EH (cell line): ENCODE results near the gene SLC5A2.
"Not testable (repeated sequence)": the region's sequence is repeated elsewhere in the genome, so short reads cannot be mapped to it uniquely, and the experiment has no call there.

Experiments used
- DNase-seq: peaks from one replicate; pipeline ENCODE4 v3.0.0-alpha.2; 2015; ENCODE audit warnings: low read depth

SLC5A2 gene

DNA sequence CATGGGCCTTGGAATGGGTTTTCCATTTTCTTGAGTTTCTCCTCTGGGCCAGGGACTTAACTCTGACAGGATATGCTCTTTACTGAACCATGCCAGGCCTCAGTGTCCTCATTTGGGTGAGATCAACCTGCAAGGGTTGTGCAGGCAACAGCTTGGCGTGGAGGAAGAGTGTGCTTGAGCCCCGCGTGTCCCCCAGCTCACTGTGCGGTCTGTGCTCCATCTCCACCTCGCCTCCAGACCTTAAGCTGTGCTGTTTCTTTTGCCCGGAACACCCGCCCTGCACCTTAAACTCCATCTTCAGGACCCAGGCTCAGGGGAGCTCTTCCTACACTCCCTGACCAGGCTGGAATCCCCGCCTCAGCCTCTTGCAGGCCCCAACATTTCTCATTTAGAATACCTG is 15.6 kb downstream of the SLC5A2 start:
- DNase-seq: no peak

DNA sequence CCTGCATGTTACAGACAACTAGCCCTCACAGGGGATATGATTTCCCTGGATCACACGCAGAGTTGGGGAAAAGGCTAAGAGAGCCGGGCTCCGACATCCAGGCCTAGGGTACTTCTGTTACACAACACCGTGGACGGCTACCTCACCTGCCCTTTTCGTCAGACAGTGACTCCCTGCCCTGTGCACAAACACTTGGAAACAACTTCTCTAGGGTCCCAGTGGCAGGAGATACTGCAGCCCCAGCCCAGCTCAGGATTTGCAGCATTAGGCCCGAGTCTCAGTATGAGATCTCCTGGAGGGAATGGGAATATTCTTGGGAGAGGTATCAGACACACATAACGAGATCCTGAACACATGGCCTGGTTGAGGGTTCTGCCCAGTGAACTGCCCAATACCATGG is 17.0 kb downstream of the SLC5A2 start:
- DNase-seq: no peak

DNA sequence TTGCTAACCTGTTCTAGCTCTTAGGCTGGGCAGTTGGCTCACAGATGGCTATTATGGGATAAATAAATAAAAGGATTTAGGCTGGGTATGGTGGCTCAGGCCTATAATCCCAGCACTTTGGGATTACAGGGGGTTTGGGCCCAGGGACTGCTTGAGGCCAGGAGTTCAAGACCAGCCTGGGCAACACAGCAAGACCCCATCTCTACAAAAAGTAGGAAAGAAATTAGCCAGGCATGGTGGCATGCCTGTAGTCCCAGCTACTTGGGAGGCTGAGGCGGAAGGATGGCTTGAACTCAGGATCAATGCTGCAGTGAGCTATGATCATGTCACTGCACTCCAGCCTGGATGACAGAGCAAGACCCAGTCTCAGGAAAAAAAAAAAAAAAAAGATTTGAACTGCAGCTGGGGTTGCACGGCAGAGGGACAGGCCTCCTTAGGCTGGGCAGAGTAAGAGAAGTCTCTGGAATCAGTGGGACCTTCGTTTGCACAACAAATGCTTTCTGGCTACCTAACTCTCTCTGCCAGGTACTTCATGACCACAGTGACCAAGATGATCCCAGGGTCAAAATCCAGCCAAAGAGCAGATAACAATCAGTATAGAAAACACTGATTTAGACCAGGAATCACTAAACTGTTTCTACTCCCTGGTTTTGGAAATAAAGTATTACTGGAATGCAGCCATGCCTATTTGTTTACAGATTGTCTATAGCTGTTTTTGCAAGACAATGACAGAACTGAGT is 18.5 kb downstream of the SLC5A2 start:
- no peak for DNase-seq

DNA sequence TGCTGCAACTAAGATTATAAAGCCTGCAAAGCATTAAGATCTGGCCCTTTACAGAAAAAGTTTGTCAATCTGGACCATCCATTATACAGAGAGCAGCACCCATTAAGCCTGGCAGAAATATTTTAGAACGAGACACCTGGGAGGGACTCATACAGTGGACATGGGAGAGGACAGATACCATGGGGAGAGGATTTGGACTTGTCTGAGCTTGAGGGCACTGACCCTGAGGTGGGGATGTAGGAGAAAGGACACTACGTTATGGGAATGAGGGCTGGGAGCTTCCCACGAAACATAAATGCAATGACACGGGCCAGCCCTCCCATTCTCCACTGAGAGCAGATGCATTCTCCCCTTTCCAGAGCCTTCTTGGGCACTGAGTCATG is 19.0 kb downstream of the SLC5A2 start:
- DNase-seq: no peak

DNA sequence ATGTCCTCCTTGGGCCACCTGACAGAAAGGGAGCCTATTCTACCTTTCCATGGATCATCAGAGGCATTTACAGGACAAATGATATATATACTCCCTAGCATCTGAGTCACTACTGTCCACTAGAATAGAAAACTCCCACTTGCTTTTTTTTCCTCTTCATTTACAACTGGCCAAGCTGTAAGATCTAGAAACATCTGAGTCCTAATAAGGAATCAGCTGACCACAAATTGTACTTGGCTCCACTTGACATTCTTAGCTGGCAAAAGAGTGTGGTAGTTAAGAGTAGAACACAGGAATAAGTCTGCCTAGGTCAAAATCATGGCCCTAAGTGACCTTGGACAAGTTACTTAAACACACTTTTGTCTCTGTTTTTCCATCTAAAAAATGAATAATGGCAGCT is 20.1 kb downstream of the SLC5A2 start:
- peak; percentile 73 for DNase-seq

DNA sequence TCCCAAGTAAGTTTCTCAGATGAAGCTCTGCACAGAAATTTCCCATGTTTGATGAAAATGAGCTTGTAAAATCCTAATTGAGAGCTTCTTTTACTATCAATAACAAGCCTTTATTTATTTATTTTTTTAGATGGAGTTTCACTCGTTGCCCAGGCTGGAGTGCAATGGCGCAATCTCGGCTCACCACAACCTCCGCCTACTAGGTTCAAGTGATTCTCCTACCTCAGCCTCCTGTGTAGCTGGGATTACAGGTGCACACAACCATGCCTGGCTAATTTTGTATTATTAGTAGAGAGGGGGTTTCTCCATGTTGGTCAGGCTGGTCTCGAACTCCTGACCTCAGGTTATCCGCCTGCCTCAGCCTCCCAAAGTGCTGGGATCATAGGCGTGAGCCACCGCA is 20.6 kb downstream of the SLC5A2 start:
- not testable (repeated sequence) for DNase-seq

DNA sequence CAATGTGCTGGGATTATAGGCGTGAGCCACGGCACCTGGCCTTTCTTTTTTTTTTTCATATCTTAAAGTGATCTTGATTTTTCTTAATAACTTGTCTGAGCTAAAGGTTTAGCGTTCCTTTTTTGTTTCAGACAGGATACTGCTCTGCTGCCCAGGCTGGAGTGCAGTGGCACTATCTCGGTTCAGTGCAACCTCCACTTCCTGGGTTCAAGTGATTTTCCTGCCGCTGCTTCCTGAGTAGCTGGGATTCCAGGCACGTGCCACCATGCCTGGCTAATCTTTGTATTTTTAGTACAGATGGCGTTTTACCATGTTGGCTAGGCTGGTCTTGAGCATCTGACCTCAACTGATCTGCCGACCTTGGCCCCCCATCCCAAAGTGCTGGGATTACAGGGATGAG is 21.2 kb downstream of the SLC5A2 start:
- no peak for DNase-seq

DNA sequence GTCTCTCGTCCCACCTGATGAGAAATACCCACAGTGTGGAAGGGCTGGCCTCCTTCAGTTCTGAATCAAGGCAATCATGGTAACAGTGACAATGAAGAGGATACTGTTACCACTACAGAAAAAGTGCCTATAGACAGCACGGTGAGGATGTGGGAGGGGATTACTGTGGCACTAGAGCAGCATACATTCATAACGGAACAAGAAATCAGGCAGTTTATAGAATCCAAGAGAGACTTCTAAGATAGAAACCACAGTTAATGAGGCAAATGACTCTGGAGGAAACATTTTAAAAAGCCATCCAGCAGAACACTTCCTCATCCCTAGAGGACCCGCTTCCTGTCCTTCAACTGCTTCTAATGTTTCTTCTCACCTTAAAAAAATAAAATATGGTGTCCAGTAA is 22.6 kb downstream of the SLC5A2 start:
- no peak for DNase-seq

DNA sequence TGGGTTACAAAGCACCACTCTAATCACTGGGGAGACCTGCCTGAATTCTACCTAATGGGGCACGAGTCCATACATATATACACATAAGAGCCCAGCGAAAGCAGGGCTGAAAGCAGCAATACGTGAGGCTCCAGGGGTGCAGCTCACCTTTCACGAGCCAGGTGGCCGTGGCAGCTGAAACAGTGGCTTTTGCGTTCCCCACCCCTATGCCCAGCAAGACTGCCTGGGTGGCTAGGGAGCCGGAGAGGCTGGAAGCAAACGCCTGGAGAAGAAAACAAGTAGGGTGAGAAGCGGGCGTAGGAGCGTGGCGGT is 24.6 kb downstream of the SLC5A2 start:
- no peak for DNase-seq

DNA sequence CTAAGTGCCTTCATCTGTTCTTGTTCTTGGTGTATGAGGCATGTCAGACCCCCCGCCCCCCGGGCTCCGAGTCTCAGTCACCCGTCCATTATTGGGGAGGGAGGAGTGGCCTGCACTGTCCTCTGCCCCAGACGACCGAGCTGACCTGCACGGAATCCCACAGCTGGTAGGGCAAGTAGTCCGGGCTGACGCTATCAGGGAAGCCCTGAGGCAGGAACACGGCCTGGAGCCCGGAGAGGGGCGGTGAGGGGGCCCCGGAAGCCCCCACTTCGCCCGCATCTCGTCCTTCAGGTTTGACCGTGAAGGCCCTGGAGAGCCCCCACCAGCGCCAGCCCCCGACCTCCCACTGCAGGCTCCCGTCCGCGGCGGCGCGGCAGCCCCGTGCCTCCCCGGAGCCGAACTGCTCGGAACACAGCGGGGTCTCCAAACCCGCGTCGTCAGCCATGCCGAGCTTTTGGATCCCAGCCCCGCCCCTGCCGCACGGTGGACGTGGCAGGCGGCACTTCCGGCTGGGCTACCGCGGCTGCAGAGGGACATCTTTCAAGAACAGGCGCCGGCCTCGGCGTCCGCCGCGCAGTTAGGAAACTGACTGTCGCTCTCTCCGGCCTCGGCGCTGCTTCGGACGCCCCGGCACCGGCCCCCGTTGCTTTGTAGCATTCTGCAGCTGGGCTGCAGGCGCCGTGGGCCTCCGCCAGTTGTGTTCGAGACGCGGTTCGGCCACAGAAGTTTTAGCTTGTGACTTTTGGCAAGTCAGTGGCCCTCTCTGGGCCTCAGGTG is 25.2 kb downstream of the SLC5A2 start, which contains the start of gene RUSF1:
Gene RUSF1 (minus strand): TSS at position 463 of the 777 bp plus-strand sequence. CDS start 18 bp downstream, at position 445.
- DNase-seq: peak; percentile 91

DNA sequence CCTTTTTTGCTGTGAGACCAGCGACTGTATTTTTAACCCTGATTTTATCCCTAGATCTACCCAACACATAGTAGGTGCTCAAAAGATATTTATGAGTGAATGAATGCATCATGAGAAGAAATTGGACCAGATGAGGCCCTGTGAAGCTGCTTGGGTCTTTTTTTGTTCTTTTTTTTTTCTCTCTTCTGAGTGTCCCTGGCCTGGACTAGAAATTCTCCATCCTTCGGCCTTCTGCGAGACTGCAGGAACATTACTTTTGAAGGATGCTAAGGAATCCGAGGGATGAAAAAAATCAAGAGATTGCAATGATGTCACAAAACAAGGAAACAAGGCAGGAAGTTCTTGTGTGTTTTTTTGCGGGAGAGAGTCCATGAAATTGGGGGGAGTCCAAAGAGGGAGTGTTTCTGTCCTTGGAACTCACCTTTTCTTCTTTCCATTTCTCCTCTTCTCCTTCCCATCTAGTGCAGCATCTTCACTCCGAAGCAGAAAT is 25.8 kb downstream of the SLC5A2 start:
- DNase-seq: peak; percentile 69

DNA sequence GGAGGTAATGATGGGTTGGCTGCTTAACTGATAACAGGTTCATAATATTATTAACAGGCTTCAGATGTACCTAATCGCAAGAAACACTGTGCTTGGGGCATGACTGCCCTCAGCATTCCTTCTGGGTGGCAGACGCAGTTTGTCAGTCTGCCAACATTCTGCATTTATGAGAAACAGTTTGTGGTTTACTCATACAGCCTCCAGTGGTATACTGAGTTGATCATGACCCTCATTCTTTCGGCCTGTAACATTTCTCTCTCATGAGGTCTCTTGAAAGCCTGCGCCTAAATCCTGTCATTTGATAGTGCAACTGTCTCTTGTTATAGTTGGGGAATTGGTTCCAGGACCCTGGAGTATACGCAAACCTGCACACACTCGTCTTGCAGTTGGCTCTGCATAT is 30.2 kb downstream of the SLC5A2 start:
- DNase-seq: peak; percentile 90

DNA sequence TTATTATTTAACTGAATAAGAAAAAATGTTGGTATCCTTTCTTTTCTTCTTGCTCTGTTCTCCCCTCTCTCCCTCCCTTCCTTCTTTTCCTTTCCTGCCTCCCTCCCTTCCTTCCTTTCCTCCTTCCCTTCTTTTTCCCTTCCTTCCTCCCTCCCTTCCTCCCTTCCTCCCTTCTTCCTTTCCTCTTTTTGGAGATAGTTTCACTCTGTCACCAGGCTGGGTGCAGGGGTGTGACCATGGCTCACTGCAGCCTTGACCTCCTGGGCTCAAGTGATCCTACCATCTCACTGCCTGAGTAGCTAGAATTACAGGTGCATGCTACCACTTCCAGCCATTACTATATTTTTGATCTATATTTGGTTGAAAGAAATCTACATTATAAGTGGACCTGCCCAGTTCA is 31.0 kb downstream of the SLC5A2 start:
- no peak for DNase-seq

DNA sequence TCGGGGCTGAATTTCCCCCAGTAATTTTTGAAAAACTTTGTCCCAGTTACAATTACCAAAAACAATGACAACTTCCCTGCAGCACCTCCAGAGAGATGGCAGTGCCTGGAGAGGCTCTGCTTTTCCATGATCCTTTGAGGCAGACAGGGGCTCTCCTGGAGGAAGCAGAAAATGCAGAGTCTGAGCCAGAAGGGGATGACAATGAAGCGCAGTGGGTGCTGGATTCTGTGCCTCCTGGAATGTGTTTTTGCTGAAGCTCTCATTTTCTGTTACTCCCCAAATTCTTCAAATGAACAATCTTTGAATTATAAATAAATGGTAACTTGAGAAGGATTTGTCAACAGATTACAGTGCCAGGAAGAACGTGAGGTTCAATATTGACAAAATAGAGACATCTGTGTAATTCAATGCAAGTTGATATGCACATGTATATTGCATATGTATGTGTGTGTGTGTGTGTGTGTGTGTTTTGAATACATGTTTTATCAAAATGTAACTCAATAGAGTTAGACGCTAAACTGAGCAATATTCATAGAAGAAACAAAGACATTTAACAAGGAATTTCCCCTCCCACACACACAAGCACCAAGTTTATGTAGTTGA is 35.0 kb downstream of the SLC5A2 start:
- no peak for DNase-seq

DNA sequence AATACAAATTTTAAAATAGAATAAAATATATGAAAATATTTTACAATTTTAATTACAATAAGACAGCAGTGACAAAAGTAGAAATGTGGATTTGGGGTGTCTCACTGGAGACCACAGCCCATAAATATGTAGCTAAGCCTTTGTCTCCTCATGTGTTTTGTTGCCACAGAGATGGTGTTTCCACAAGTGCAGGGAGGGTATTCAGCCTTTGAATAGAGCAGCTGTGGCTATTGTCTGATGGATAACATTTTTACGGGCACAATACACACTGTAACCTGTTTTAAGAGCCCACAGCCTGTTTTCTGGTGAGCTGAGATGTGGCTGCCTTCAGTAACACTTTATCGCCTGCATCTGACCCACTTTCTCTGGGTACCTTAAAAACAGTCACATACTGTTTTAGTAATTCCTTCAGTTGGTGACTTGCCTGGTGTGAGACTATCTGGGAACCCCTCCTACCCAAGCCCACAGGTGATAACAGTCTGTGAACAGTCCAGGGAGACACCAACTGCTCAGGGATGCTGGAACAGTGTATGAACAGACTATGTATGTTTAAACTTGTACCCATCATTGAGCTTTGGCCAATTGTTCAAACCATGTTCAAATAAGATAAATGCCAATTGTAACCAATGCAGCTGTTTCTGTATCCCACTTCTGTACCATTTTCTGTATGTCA is 37.0 kb downstream of the SLC5A2 start:
- DNase-seq: no peak

DNA sequence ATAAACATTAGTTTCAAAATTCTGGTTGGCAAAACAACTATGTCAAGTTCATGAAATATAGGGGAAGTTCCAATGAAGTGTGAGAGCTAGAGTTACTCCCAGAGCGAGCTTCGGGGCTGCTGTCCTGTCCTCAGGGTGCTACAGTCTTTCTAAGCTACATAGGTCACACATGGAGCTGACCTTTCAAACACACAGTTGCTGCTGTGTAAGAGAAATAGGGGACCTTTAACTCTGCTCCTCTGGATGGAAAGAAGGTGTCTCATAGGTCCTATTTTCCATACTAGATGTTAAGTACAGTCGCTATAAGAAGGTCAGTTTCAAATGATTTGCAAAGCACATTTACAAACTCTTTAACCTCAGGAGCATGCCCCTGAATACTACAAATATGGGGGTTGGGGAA is 38.4 kb downstream of the SLC5A2 start:
- DNase-seq: no peak

DNA sequence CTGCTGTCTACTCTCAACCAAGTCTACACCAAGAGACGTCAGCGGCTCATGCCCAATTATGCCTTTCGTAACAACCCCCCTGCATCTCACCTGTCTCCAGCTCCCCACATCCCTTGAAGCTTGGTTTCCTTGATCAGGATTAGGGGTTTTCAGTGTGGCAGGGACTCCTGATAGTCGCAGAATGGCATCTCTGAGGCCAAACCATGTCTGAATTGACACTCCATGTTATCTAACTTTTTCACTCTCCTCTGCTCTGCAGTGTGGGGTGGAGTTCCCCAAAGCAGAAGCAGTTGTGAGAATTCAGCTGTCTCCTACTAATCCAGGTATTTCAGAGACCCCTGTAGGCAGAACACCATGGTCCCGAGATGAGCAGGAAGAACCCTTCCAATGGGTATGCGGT is 39.1 kb downstream of the SLC5A2 start:
- no peak for DNase-seq

DNA sequence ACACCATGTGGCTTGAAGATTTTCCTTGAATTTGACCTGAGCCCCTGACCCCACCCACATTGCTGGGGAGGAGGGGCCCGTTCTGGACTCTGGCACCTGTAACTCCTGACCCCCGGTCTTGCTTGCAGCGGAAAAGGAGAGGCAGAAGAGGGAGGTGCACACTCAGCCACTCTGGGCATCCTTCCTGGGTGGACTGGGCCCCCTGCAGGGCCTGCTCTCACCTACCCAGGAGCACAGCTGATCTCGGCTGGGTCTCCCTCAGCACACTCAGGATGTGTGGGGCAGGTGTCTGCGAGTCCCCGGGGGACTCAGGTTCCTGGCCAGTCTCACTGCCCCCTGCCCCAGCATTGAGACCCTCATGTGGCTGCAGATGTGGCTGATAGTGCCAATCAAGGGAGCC is 40.8 kb downstream of the SLC5A2 start:
- DNase-seq: not testable (repeated sequence)

DNA sequence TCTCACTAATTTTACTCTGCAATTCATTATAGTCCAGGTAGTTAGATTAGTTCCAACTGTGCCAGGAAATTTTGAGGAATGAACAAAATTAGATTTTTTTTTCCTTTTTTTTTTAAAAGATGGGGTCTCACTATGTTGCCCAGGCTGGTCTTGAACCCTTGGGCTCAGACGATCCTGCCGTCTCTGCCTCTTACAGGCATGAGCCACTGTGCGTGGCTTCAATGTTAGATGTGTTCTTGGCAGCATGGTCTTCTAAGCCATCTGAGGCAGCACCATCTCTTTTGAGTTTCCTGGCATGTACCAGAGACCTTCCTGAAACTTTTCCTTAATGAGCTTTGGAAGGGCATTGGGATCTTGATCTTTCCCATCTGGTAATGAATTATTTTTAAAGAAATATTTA is 42.2 kb downstream of the SLC5A2 start:
- no peak for DNase-seq

DNA sequence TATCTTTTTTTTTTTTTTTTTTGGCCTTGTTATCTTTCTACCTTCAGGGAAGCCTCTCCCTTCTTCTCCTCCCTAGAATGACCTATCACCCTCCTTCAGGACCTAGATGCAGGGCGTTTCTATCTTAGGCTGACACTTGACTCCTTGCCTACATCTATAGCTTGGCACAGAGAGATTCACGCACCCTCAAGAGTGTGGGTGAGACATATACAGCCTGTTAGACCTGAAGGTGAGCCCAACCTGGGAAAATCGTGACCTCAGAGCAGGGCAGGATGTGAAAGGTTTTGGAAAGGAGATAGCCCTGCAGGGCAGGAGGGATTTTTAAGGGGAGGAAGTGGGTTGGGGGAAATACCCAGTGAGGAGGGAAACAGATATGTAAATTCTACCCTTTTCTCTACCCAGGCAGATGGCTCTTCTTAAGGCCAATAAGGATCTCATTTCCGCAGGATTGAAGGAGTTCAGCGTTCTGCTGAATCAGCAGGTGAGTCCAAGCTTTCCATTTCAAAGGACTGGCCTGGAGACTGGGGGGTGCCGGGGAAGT is 44.9 kb downstream of the SLC5A2 start, which contains the start of gene AHSP:
Gene AHSP (plus strand): TSS at position 167 of the 541 bp plus-strand sequence. CDS start 240 bp downstream, at position 407.
- no peak for DNase-seq

DNA sequence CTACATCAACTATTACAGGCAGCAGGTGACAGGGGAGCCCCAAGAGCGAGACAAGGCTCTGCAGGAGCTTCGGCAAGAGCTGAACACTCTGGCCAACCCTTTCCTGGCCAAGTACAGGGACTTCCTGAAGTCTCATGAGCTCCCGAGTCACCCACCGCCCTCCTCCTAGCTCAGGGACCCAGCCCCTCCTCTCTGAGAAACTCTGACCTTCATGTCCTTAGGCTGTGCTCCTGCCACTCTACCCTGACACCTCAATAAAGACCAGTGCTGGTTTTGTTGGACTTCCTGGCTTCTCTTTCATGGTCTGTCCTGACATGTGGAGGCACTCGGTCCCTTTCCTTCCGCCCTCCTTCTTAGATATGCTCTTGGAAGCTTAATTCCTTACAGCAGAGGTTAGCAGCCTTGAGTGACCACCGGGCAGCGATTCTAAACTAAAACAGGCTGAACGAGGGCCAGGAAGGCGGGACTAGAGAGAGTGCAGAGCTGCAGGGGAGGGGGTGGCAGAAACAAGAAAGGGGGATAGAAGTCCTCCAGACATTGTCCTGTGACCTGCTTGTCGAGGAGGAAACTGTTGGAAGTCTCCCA is 45.7 kb downstream of the SLC5A2 start:
- no peak for DNase-seq
